HG03045 (cell line): ENCODE measurements around the gene AP4B1.

Source experiments
- ATAC-seq: cut with Tn5 transposase; IDR thresholded peaks from one replicate; pipeline ENCODE4 v1.9.1; 2021; ENCODE audit warnings: mild to moderate bottlenecking, moderate library complexity; ENCODE audit not compliant: unreplicated experiment

Gene AP4B1

GRCh38 chr1:113895961-113896360 lies 8.6 kb downstream of the AP4B1 start:
- ATAC-seq: no peak

- ATAC-seq: no peak
These were observed 9.5 kb downstream of the AP4B1 start for GRCh38 chr1:113895098-113895497.

GRCh38 chr1:113893267-113893666 lies 11.3 kb downstream of the AP4B1 start:
- no peak for ATAC-seq

- no peak for ATAC-seq
These were observed 12.9 kb downstream of the AP4B1 start for GRCh38 chr1:113891631-113892220.

- ATAC-seq: no peak
These were observed 13.8 kb downstream of the AP4B1 start for GRCh38 chr1:113890816-113891215.

GRCh38 chr1:113887402-113888175 lies 17.0 kb downstream of the AP4B1 start, which contains the start of gene BCL2L15:
BCL2L15 (minus strand) TSS chr1:113887581; CDS start chr1:113887375, 206 bp downstream.
- no peak for ATAC-seq

- ATAC-seq: no peak
These were observed 17.9 kb downstream of the AP4B1 start for GRCh38 chr1:113886417-113887401.

- ATAC-seq: no peak
These were observed 22.9 kb downstream of the AP4B1 start for GRCh38 chr1:113881661-113882060.

GRCh38 chr1:113879739-113880038 lies 24.9 kb downstream of the AP4B1 start:
- no peak for ATAC-seq

- ATAC-seq: no peak
These were observed 28.4 kb downstream of the AP4B1 start for GRCh38 chr1:113876176-113876575.

- no peak for ATAC-seq
These were observed 28.9 kb downstream of the AP4B1 start for GRCh38 chr1:113875714-113876113.

- no peak for ATAC-seq
These were observed 30.4 kb downstream of the AP4B1 start for GRCh38 chr1:113874012-113874879.

GRCh38 chr1:113872219-113872935 lies 32.2 kb downstream of the AP4B1 start:
- peak; percentile 16 for ATAC-seq

- ATAC-seq: peak; percentile 94
These were observed 32.9 kb downstream of the AP4B1 start, which contains the start of gene PTPN22 for GRCh38 chr1:113871597-113872113. PTPN22 (minus strand) TSS chr1:113871712.

GRCh38 chr1:113870778-113871177 lies 33.8 kb downstream of the AP4B1 start:
- no peak for ATAC-seq

- no peak for ATAC-seq
These were observed 36.1 kb downstream of the AP4B1 start for GRCh38 chr1:113868387-113869083.

GRCh38 chr1:113861641-113862040 lies 43.0 kb downstream of the AP4B1 start:
- no peak for ATAC-seq

- no peak for ATAC-seq
These were observed 43.7 kb downstream of the AP4B1 start for GRCh38 chr1:113860891-113861290.
